NCI-H1105 (cell line): ENCODE data around the gene UBE2QL1.
"Not testable (repeated sequence)": the region's sequence is repeated elsewhere in the genome, so short reads cannot be mapped to it uniquely, and the experiment has no call there.

Source experiments
- DNase-seq: peaks from one replicate; lab custom pipeline; 2025; lab: John Stamatoyannopoulos, UW

Gene UBE2QL1

GRCh38 chr5:6497262-6497661 is 48.6 kb downstream of the UBE2QL1 start:
- no peak for DNase-seq

DNA sequence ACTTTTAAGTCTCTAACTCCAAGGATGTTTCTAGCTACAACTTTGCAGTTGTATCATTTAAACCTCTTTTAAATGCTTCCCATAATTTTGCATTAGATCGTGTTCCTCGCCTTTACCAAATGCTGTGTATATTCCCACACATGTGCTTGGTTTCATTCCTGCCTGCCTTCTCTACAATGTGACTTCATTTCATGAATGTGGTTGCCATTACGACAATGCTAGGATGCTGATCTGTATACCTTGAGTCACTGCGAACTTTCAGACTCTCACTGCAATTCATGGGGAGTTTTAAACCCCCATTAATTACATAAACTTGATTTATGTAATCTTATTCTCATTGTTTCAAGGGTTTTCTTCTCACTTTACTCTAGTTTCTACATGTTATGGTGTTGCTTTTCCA is 50.3 kb downstream of the UBE2QL1 start:
- no peak for DNase-seq

DNA sequence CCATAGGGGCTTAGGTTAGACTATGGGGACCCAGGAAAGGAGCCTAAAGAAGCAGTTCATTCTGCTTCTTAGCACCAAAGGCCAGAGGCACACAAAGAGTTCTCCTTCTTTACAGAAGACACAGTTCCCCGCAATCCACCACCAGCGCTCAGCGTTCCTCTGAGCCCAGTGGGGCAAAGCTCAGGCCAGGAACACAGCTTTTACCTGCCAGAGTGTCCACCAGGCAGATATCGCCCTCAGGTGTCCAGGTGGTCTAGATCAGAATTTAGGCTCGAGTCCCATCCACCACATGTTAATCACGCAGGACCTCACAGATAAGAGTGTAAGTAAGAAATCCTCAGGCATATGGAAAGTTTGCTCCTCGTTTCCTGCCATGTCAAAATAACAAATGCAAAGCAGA is 53.0 kb downstream of the UBE2QL1 start:
- no peak for DNase-seq

- no peak for DNase-seq
Measured at GRCh38 chr5:6502421-6502820, 53.8 kb downstream of the UBE2QL1 start.

DNA sequence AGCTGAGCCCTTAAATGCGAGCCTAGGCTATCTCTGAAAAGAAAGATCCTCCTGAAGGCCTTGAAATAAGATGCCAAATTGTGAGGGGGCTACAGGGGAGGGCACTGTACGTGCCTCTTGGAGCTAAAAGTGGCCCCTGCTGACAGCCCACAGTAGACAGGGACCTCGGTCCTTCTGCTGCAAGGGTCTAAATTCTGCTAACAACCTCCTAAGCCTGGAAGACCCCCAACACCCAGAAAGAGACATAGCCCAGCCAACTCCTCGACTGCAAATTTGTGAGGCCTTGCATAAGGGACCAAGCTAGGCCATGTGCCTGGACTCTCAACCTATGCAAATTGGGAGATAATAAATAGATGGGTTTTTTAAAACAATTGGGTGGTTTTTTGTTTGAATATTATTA is 54.7 kb downstream of the UBE2QL1 start:
- no peak for DNase-seq

GRCh38 chr5:6504677-6505415 is 56.2 kb downstream of the UBE2QL1 start:
- no peak for DNase-seq

GRCh38 chr5:6505416-6505755 is 56.7 kb downstream of the UBE2QL1 start:
- DNase-seq, result no peak

- no peak for DNase-seq
Measured at GRCh38 chr5:6505783-6506557, 57.3 kb downstream of the UBE2QL1 start.

GRCh38 chr5:6506611-6507010 is 58.0 kb downstream of the UBE2QL1 start:
- DNase-seq, result no peak

GRCh38 chr5:6508931-6509330 is 60.3 kb downstream of the UBE2QL1 start:
- DNase-seq, result no peak

DNA sequence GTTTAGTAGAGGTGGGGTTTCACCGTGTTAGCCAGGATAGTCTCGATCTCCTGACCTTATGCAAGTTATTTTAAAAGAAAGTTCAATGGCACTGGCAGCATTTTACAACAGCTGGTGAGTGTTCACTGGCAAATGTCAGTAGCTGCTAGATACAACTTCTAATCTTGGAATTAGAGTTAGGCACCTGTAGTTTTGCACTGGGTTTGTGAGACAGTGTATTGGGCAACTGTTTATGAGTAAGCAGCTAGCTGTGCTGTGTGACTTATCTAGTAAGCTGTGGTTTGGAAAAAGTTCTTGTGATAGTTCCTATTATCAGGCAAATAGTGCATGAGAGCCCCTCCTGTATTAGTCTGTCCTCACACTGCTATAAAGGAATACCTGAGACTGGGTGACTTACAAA is 61.5 kb downstream of the UBE2QL1 start:
- no peak for DNase-seq

- no peak for DNase-seq
Measured at GRCh38 chr5:6510973-6511372, 62.3 kb downstream of the UBE2QL1 start.

GRCh38 chr5:6515812-6516211 is 67.2 kb downstream of the UBE2QL1 start:
- DNase-seq, result not testable (repeated sequence)

DNA sequence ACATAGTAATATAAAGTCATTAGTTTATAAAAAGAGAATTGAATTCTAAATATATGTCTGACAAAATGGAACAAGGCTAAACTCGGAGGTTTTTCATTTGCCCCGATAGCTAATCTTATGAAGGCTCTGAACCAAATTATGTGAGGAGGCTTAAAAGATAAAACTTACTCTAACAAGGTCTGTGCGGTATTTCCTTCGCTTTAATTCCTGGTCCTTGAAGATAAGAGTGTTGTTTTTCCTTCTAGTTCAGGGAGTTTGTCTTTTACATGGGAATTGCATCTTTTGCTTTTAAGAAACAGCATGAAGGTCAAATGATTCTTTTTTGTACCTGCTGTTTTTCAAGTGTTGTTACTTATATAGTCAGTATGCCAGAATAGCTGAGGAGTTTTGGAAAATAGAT is 68.2 kb downstream of the UBE2QL1 start:
- DNase-seq, result no peak

DNA sequence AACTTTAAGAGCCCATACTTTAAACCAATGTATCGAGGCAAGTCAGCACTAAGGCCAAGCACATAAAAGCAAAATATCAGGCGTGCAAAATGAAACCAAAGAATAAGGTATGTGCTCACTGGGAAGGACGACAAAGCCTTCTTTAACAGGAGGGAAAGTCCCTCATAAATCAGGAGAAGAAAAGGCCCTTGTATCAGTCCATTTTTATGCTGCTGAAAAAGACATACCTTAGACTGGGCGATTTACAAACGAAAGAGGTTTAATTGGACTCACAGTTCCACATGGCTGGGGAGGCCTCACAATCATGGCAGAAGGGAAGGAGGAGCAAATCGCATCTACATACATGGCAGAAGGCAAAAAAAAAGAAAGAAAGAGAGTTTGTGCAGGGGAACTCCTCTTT is 68.9 kb downstream of the UBE2QL1 start:
- DNase-seq, result no peak

GRCh38 chr5:6518298-6519057 is 69.8 kb downstream of the UBE2QL1 start:
- DNase-seq, result no peak

- DNase-seq, result no peak
Measured at GRCh38 chr5:6520201-6520600, 71.5 kb downstream of the UBE2QL1 start.

- no peak for DNase-seq
Measured at GRCh38 chr5:6522331-6522730, 73.7 kb downstream of the UBE2QL1 start.

- DNase-seq, result no peak
Measured at GRCh38 chr5:6522923-6523322, 74.3 kb downstream of the UBE2QL1 start.

DNA sequence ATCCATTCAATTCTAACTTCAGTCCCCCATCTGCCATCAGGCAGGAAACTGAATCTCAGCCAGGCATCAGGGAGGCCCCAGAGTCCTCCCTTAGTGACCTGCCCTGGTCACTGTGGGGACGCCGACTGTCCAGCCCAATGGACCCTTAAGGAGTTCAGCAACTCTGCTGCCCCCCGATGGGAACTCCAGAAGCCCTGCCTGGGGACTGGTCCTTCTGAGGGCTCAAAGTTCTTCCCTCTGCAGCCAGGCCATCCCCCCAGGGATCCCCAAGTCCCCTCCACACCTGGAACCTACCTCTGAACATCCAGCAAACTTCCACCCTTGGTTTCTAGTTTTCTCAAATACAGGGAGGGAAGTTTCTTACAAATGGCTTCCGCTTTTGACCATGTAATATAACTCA is 76.8 kb downstream of the UBE2QL1 start:
- DNase-seq, result no peak

DNA sequence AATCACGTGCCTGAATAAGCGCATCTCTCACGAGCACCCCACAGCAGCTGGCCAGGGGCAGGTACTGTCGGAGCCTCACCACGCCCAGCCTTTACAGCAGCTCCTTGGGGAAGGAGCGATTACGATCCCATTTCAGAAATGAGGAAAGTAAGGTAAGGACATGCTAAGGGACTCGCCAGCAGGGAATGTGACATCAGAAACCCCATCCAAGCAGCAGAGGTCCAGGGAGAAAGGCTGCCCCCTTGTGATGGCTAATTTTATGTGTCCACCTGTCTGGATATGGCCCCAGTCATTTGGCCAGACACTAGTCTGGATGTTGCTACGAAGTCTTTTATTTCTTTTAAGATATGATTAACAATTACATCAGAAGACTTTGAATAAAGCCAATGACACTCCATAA is 77.3 kb downstream of the UBE2QL1 start:
- no peak for DNase-seq

GRCh38 chr5:6527749-6528455 is 79.2 kb downstream of the UBE2QL1 start:
- DNase-seq, result no peak
